Right lobe of liver (tissue), 4 donors: Measurements from ENCODE around the gene SCUBE2.

ENCODE experiments used
- POLR2A ChIP-seq: fragments of 450-650 bp; IDR thresholded peaks from one replicate; pipeline ENCODE4 v1.6.1; 2017; ENCODE audit warnings: antibody characterized with exemption, mild to moderate bottlenecking
- TF ChIP-seq, protein P1 (sequence below), 4 donors: fragments of 200-600 bp in 3 of 4; fragments of 450-650 bp in 1 of 4; IDR thresholded peaks; one replicate each; pipeline versions ENCODE4 v1.5.1 to v1.8.0; 2016 to 2022; ENCODE audit warnings: antibody characterized with exemption in 4 of 4, mild to moderate bottlenecking in 2 of 4
- donor health status: DM: no; HTN: no; CAD: no.
- donor health status: DM: no; HTN: no; CAD: no.
- donor health status: DM: no; HTN: yes; CAD: no.

DNA sequence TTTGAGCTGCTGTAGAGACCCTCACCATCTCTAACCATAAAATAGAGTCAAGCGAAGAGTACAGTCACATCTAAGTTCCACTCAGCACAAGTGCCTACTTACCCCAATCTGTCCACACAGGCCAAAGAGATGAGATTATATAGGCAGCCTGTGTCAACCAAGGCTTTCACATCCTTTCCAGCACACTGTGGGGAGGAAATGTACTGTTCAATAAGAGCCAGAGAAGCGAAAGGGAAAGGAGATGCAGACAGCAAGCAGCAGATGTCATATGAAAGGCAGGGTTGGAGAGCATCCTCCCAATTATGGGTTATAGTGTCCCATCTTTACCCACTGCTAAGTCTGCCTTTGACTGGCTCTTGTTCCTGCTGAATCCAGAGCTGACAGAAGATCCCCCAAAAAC lies 104.0 kb downstream of the SCUBE2 start:
- TF ChIP-seq, protein P1, sequence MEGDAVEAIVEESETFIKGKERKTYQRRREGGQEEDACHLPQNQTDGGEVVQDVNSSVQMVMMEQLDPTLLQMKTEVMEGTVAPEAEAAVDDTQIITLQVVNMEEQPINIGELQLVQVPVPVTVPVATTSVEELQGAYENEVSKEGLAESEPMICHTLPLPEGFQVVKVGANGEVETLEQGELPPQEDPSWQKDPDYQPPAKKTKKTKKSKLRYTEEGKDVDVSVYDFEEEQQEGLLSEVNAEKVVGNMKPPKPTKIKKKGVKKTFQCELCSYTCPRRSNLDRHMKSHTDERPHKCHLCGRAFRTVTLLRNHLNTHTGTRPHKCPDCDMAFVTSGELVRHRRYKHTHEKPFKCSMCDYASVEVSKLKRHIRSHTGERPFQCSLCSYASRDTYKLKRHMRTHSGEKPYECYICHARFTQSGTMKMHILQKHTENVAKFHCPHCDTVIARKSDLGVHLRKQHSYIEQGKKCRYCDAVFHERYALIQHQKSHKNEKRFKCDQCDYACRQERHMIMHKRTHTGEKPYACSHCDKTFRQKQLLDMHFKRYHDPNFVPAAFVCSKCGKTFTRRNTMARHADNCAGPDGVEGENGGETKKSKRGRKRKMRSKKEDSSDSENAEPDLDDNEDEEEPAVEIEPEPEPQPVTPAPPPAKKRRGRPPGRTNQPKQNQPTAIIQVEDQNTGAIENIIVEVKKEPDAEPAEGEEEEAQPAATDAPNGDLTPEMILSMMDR (IDR thresholded peaks at IDR 0.05), result no peak
- TF ChIP-seq POLR2A, result no peak
